A673 (cell line): ENCODE data around the gene HTR2B.

Experiments
- CTCF ChIP-seq: fragments of 300-800, 200-600 bp; sonication (generic); conservative IDR thresholded peaks from 2 replicates; pipeline ENCODE4 v1.5.1; 2017; ENCODE audit warnings: low read depth, mild to moderate bottlenecking, antibody characterized with exemption, low read length, moderate library complexity, mixed read lengths
- EZH2 ChIP-seq: fragments of 200-600 bp; sonication (generic); IDR thresholded peaks from 2 replicates; pipeline ENCODE4 v1.6.1; 2017; ENCODE audit warnings: borderline replicate concordance, low read depth, mild to moderate bottlenecking, mixed read lengths, antibody characterized with exemption, low read length; ENCODE audit not compliant: poor library complexity, severe bottlenecking

GRCh38 chr2:231152800-231153557 lies 28.1 kb upstream of the HTR2B start:
- TF ChIP-seq CTCF: no peak
- no peak for TF ChIP-seq EZH2
